ENCODE measurements around the gene SMG6.

SMG6 gene

DNA sequence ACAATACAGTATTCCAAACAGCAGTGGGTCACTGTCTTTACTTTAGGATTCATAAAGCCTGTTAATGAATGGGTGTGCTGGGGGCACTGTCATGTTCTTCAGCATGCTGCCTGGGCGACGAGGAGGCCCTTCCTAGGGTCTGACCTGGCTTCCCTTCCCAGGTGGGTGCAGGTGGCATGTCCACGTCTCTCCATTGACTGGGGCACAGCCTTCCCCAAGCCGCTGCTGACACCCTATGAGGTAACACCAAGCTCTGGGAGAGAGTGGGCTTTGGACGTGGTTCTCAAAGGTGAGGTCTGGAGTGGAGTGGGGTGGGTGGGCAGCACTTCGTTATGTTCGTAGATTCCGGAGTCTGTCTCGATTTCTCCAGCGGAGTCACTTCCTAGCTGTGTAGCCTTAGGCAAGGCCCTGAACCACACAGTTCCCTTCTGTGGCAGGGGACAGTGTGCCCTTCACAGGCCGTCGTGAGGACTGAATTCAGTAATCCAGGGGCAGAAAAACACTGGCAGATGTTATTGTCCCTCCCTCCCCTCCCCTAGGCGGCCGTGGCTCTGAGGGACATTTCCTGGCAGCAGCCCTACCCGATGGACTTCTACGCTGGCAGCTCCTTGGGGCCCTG lies 262.5 kb downstream of the SMG6 start:
- no peak for DNase-seq

DNA sequence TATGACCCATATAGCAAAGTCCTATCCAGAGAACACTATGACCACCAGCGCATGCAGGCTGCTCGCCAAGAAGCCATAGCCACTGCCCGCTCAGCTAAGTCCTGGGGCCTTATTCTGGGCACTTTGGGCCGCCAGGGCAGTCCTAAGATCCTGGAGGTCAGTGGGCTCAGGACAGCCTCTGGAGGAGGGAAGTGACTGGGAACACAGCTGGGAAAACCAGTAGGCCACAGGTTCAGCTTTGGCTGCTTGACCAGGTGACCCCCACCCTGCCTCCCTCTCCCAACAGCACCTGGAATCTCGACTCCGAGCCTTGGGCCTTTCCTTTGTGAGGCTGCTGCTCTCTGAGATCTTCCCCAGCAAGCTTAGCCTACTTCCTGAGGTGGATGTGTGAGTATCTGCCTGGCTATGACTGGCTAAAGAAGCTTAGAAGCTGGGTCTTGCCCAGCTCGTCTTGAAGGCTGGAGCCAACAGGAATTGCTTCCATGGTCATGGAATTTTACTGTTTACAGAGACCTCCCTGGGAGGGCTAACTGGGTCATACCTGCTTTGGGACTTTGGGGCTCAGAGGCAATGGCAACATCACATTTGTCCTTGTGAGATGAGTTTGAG lies 263.3 kb downstream of the SMG6 start:
- DNase-seq = no peak

DNA sequence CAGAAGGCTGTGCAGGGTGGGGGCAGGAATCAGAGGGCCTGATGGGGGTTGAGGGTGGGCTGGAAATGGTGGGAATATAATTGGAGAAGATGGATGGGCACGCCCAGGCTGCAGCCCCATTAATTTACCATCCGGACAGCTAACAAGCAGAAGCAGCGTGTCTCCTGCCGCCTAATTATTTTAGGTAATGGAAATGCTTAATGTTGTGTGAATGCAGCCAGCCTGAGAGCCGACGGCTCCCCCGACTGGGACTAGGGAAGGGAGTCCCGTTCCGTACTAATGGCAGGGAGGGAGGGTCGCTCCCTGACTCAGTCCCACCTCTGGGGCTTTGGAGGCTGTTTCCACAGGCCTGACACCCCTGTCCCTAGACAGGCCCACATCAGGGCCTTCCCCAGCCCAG lies 266.4 kb downstream of the SMG6 start:
- no peak for DNase-seq

DNA sequence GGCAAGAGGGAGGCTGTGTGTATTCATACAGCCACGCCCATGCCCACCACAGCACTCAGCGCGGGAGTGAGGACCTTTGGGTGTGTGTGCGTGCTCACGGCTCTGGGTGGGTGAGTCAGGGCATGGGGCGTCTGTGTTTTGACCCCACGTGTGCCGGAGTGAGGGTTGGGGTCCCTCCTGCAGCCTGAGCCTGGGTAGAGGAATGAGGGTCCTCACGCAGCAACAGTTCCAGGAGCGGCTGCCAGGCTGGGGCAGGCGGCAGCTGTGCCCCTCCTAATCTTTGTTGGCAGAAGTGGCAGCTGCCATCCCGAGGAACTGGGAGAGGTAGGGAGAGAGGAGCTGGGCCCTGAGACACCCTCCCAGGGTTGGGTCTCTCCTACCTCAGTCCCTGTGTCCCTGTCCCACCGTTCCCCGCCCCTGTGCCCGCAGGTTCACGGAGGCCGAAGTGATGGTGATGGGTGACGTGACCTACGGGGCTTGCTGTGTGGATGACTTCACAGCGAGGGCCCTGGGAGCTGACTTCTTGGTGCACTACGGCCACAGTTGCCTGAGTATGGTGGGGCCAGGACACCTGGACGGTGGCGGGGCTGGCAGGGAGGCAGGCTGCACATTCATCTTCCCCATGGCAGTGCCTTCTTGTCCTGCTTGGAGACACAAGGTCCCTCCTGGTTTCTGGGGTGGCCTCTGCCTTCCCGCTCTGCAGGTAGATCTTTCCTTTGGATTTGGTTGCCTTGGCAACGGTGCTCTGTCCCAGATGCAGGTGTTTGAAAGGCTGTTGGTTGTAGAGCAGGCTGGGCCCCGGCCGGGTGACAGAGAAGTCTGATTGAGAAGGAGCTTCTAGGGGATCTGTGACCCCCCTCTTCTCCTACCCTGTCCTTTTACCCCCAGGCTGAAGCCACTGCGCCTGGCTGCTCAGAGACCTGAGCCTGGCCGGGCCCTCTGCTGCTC lies 267.8 kb downstream of the SMG6 start:
- no peak for DNase-seq

DNA sequence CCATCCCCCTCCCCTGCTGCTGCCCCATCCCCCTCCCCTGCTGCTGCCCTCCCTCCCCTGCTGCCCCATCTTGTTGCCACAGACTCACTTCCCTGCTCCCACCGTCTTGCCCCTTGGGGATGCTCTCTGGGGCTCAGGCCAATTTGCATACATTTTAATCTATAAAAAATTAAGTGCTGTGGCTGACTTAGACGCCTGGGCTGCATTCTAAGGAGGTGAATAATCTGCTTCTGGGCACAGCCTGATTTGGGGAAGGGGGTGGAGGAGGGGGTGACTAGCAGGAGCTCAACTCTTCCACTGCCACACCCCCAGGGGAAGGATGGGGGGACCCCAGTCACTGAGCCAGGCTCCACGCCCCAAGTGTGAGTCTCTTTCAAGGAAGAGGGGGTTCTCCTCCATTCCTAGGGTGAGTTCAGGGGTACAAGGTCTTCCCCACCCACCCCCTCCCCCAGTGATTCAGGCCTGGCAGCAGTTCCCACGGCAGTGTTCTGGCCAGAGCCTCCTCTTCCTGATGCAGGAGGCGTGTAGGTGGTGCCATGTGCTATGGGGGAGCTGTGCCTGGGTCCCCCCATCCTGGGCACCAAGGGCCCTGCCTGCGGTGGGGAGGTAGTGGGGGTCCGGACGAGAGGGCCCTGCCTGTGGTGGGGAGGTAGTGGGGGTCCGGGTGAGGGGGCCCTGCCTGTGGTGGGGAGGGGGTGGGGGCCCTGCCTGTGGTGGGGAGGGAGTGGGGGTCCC lies 268.6 kb downstream of the SMG6 start:
- no peak for DNase-seq

DNA sequence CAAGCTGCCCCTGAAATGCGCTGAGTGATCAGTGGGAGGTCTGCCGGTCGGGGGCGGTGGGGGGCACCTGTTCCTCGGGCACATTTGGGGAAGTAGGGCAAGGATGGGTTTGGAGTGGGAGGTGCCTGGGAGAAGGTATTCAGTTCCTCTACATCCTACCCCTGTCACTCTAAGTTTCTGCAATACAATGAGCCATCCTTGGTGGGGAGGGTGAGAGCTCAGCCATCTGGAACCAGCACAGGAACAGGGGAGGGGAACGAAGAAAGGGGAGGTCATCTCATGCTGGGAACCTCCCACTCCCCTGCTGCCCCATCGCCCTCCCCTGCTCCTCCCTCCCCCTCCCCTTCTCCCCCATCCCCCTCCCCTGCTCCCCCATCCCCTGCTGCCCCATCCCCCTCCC lies 269.4 kb downstream of the SMG6 start:
- DNase-seq = no peak

DNA sequence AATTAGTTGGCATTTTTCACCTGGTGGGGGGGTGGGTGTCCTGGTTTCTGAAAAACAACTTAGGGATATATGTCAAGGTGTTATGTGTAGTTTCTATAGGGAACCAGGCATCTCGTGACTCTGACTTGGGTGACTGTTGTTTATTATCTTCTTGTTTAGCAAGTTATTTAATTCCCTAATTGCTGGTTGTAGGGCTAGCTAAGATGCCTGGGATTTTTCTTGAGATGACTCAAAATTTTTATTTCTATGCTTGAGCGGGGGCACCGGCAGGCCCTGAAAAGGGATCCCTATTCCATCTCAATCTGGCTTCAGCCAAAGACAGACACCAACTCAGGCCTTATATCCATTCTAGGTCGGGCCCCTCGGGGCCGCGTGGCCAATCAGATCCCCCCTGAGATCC lies 270.4 kb downstream of the SMG6 start:
- DNase-seq = no peak

DNA sequence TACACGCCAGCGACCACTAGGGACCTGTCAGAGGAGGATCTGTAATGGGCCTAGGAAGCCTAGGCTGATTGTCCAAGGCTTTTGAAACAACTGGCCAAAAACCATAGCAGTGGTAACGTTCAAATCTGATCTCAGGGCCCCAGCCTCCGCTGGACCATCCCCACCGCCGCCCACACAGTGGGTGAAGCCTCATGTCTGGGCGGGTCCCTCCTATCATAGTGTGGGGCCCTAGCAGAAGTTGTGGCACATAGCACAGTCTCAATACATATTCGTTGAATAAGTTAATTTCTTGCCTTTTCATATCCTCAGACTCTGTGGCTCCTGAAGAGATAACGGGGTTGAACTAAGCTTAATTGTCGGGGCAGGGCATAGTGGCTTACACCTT lies 272.8 kb downstream of the SMG6 start:
- no peak for DNase-seq

DNA sequence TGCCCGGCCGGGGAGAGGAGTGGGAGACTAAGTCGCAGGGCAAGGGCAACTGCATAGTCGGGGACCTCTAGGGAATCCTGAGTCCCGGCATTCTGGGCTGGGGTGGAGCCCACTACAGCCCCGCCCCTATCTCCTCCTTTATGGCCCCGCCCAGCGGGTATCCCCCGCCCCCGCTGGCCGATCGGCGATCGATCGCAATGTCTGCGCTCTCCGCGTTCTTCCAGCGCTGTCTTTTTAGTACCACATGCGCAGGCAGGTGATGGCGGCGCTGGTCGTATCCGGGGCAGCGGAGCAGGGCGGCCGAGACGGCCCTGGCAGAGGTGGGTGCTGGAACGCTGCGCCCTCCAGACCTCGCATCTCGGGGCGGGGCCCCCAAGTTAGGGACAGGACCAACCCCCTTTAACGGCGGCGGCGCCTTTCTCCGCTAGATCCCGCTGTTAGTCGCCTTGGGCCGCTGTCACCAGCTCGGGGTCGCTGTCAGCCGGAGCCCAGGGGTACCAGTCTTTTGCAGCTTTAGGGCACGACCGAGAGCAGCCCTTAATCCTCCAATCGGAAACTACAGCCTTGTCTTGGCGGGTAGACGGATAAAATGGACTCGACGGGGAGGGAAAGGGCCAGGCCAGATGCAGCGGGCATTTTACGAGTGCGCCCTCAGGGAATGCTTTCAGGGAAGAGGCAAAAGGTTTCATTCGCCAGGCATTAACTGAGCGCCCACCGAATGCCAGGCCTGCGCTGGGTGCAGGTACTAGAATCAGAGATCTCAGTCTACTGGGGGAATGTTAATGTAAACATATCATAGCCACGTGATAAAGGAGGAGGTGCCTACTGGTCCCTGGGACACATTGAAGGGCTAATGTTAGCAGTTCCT lies 273.4 kb downstream of the SMG6 start, which contains the start of gene DPH1:
Gene DPH1, plus strand, starts transcription at position 243 of the 868 bp plus-strand sequence. Its CDS starts 17 bp downstream, at position 260.
- DNase-seq = peak; percentile 92

DNA sequence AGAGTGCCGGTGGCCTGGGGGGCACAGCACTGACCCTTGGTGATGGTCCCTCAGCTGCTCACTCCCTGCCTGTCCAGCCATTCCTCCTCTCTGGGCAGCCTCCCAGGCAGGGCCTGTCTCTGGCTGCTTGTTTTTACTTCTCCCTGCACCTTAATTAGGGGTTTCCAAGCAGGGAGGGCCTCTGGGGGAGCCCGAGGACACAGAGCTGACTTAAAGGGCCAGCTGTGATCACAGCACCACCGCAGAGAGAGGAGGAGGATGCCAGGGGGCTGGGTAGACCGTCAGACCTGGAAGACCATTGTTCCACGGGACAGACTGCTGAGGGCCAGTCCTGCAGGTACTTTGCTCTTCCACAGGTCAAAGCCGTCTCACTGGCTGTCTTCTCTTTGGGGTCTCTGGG lies 274.8 kb downstream of the SMG6 start:
- no peak for DNase-seq

DNA sequence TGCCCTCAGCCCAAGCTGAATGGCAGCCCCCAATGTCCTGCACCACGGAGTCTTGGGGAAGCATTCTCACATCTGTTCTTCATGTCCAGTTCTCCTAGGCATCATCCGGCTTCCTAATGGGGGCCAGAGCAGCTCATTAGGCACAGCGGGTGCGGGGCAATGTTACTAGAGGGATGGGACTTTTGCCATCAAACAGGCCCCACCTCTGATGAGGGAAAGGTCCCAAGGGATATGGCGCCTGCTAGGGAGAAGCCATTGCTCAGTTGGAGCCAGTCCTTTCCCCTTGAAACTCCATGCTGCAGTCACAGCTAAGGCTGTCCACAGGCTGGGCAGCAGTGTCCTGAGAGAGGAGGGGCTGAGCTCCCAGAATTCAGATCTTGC lies 275.4 kb downstream of the SMG6 start:
- no peak for DNase-seq

DNA sequence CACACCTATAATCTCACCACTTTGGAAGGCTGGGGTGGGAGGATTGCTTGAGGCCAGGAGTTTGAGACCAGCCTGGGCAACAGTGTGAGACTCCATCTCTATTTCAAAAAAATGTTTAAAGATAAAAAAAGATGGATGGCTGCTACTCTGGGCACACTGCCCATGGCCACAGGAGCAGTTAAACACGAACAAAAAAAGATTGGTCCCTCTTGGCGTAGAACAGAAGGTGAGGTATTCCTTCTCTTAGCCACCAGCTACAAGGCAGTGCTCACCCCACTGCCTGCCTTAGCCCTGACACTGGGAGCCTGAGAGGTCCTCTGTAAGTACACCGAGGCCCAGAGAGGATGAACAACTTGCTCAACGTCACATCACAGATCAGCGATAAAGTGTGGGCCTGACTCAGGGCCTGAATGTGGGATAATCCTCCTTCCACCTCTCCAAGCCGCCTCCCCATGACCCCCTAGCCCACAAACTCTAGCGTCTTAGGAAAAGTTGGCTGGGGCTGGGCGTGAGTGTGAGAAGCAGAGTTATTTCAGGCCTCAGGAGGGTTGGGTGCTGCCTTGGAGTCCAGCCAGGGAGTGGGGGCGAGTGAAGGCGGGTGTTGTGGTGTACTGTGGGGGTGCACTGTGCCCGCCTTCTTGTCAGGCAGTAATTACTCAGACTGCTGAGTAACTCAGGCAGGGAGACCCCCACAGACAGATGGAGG lies 275.9 kb downstream of the SMG6 start:
- DNase-seq = no peak

DNA sequence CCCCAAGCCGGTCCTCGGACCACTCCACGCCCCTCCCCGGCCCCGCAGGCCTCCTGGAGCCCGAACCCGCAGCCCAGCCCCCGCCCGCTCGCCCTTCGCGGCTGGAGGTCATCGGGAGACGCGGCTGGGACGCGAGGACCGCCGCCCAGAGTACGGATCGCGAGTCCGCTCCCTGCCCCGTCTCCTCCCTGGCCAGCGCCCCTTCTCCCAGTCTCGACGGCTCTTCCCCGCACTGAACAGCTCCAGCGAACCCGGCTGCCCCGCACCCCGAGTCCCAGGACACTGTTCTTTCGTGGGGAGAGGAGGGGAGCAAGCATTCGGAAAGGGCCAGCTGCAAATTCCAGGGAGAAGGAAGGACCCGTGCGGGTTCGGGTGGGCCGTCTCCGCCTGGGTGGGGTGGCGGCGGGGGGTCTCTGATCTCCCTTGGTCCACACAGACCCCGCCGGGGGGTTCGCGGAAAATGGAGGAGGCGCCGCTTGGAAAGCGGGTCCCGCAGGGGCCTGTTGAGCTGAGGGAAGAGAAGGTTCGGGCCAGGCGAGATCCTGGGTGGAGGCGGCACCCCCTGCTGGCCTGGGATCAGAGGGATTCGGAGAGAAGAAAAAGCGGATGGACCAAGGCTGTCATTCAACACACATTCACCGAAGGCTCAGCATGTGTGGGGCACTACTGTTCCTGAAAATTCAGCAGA lies 277.8 kb downstream of the SMG6 start:
- DNase-seq = no peak

DNA sequence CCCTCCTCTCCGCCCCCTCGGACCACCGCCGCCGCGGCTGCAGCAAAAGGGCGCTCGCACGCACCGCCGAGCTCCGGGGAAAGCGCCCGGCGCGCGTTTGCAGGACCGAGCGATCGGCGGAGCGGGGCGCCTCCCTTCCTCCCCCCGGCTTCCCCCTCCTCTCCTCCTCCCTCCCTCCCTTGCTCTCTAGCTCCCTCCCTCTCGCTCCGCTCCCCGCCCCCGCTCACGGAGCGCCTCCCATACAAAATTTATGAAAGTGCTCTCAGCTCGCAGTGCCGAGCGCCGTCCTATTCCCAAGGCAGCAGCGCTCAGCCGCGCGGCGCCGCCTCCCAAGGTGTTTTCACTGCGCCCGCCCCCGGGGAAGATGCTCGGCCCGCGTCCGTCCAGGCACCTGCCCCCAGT lies 278.4 kb downstream of the SMG6 start, which contains the start of gene RTN4RL1:
Gene RTN4RL1, minus strand, starts transcription at position 115 of the 402 bp plus-strand sequence. CDS start 469 bp downstream, outside the sequence.
- peak; percentile 53 for DNase-seq

DNA sequence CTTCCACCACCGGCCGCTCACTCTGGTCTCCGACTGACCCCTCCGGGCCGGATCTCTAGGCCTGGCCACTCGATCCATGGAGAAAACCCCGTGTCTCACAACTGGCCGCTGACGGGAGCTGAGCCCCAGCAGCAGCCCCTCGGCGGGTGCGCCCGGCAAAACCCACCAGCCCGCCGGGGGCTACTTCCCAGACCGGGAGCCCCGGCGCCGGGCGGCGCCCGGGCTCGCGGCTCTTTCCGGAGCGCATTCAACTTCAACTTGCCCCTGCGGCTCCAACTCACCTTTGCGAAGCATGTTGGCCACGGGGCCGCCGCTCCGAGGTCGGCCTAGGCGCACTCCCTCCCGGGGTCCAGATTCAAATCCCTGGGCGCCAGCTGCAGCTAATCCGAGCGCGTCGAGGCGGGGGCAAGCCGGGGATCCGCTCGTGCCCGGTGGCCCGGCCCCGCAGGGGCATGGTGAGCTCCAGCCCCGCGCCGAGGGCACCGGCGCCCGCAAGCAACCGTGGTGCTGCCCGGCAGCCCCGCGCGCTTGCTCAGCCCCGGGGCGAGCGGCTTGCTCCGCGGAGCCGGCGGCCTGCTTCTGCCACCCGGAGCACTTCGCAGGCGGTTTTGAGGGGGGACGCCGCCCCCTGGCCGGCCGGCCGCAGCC lies 278.9 kb downstream of the SMG6 start:
- DNase-seq = no peak

DNA sequence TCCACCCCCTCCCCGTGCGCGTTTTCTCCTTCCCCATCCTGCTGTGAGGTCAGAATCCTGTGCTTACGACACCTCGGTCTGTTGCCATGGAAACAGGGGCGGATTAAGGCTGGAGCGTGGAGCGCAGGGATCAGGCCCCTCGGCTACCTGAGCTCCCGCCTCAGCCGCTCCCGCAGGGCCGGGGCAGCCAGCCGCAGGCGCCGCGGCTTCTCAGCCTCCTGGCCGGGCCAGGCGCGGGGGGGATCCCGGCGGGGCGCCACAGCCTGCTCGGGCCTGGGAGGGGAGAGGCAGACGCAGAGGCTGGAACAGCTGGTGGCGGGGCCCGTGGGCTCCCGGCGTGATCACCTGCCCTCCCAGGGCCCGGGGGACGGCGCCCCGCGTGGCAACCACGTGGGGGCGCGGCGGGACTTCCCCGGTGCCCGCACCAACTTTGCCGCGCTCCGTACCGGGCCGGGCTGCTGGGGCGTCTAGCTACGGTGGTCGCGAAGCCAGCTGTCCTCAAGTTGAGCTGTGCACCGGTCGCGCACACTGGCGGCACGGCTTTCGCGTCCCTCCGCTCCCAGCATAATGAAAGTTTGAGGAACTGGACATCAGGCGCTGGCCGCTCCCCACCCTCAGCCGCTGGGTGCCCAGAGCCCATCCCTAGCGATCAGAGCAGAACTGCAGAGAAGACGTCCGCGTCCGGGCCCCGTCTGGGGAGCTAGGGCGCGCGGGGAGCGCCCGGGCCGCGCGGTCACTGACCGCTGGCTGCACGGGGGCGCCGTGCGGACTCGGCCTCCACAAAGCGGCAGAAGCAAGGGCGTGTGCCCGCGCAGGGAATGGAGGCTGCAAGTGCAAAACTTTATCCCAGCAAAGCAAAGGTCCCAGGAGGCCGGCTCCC lies 279.7 kb downstream of the SMG6 start:
- DNase-seq = no peak

DNA sequence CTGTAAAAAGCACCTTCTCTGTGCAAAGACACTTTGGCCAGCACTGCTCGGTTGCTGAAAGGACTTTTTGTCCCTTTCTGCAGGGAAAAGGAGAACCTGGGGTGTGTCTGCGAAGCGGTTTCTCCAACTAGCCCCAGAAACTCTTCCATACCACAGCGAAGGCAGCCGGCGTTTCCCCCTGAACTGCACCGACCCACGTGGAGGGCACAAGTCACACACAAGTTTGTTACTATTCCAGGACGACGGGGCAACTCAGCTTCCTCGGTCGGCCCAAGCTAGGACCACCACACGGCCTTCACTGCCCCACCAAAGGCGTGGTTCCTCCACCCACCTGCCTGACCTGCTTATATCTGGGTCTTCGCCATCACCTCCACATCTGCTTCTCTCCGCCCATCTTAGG lies 280.3 kb downstream of the SMG6 start:
- DNase-seq = no peak

DNA sequence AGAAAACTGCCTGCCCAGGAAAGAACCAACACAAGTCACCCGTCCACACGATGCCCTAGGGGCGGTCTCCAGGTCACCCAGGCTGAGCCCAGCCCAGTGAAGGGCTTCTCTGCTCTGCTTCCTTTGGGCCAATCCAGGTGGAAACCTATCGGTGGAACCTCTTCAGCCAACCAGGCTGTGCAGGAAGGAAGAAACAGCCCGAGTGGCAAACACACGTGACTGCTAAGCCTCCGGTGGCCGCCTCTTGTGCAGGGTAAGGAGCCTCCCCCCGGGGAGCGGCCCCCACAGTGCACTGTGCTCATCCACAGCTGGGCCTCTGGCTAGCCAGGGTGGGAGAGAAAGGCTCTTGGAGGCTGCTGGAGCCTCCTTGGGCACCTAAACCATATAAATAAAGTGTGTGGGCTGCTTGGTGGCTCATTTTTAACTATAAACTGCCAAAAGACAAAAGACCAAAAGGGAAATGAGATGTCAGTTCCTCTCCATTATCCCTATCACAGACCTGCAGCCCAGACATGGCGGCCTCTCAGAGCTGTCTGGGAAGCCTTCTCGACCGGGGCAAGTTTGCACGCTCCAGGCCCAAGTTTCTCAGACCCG lies 280.8 kb downstream of the SMG6 start:
- DNase-seq = no peak

DNA sequence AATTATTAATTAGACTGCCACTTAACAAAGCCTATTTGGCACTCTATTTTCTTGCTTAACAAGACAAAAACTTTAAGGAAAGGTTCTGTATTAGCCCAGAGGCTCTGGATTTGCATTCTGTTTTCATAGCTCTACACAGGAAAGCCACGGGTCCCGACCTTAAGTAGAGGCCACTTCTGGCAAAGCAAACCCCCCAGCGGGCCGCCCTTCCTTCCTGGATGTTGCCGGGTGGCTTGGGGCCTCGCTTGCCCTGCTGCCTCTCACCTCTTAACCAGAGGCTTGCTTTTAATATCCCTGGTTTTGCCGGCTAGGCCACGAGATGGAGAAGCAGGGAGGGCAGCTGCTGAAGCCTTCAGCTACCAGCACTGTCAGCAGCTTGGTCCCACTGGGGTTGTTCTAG lies 282.9 kb downstream of the SMG6 start:
- DNase-seq = no peak

Data from activated CD4-positive, alpha-beta T cell treated with anti-CD3 and anti-CD28 coated beads, Interleukin-2, Interleukin-6, amounts not matched to agents 100 ng/mL and 50 ng/mL, durations not matched to agents 16 hours and 8 hours (primary cell).